Progenitor cell of endocrine pancreas (in vitro differentiated cells): ENCODE measurements around the gene SCN11A. TPM values are rescaled to one million over a fixed set of nuclear protein-coding genes. Genes with fewer than 3 reads are reported as not detected.

Source experiments
- DNase-seq: peaks from one replicate; pipeline ENCODE4 v3.0.0; 2021; ENCODE audit warnings: low spot score; ENCODE audit not compliant: unreplicated experiment
- H3K27ac Mint-ChIP-seq: 2 replicates; pipeline ENCODE4 v1.8.0; 2021; ENCODE audit warnings: mild to moderate bottlenecking, moderate library complexity, mixed read lengths
- H3K27me3 Mint-ChIP-seq: 2 replicates; pipeline ENCODE4 v1.8.0; 2021; ENCODE audit warnings: mixed read lengths
- H3K36me3 Mint-ChIP-seq: 2 replicates; pipeline ENCODE4 v1.8.0; 2022; ENCODE audit warnings: mixed read lengths; ENCODE audit not compliant: insufficient read depth
- H3K4me1 Mint-ChIP-seq: 2 replicates; pipeline ENCODE4 v1.8.0; 2021; ENCODE audit warnings: low read depth, mixed read lengths
- H3K4me3 Mint-ChIP-seq: 2 replicates; pipeline ENCODE4 v1.8.0; 2021; ENCODE audit warnings: low read depth, mild to moderate bottlenecking, moderate library complexity, mixed read lengths
- H3K9me3 Mint-ChIP-seq: 2 replicates; pipeline ENCODE4 v1.8.0; 2021; ENCODE audit warnings: low read depth, mixed read lengths
- total RNA-seq: library from RNA; stranded (reverse); gene quantifications from 2 replicates; pipeline ENCODE4 v1.2.1, GENCODE V29; 2021
- TF ChIP-seq, protein P1 (sequence below): fragments of 200-600 bp; sonication (generic); IDR thresholded peaks from one replicate; pipeline ENCODE4 v1.5.0; 2021; ENCODE audit warnings: antibody characterized with exemption, mild to moderate bottlenecking; ENCODE audit not compliant: unreplicated experiment

SCN11A gene
- total RNA-seq, 1 donor from 2014 or later, result 1.6 TPM

DNA sequence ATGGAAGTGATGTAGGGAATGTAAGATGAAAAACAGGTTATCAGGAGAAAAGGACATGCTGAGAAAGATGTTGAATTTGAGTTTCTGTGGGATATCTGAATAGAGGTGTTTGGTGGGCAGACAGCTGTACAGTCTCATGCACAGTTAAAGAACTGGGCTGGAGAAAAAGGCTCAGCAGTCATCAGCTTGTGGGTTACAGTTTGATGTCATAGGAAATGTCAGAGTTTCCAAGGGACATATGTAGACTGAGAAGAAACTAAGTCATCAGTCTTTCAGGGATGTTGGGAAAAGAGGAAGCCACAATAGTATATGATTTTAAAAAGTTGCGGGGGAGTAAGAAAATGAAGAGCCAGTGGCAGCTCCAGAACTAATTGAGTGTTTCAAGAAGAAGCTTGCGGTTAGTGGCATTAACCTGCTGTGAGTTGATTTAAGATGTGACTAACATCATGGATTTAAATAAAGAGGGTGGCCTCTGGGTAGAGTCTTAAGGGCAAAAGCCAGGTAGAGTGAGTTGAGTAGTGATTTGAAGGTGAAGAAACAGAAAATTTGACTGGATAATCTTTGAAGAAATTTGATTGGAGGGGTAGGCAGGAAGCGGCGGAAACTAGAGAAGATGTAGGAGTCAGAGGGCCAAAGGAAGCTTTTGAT, 31.0 kb upstream of the SCN11A start:
- H3K4me1 Mint-ChIP-seq, result no peaks in the 10 kb centered on the region
- no peaks in the 10 kb centered on the region for H3K9me3 Mint-ChIP-seq
- no peaks in the 10 kb centered on the region for H3K27me3 Mint-ChIP-seq
- H3K27ac Mint-ChIP-seq, result no peak overlapping the region
- H3K36me3 Mint-ChIP-seq, result peaks cover 26% of the 10 kb centered on the region
- no peak for DNase-seq
- no peak overlapping the region for H3K4me3 Mint-ChIP-seq
- TF ChIP-seq, protein P1, sequence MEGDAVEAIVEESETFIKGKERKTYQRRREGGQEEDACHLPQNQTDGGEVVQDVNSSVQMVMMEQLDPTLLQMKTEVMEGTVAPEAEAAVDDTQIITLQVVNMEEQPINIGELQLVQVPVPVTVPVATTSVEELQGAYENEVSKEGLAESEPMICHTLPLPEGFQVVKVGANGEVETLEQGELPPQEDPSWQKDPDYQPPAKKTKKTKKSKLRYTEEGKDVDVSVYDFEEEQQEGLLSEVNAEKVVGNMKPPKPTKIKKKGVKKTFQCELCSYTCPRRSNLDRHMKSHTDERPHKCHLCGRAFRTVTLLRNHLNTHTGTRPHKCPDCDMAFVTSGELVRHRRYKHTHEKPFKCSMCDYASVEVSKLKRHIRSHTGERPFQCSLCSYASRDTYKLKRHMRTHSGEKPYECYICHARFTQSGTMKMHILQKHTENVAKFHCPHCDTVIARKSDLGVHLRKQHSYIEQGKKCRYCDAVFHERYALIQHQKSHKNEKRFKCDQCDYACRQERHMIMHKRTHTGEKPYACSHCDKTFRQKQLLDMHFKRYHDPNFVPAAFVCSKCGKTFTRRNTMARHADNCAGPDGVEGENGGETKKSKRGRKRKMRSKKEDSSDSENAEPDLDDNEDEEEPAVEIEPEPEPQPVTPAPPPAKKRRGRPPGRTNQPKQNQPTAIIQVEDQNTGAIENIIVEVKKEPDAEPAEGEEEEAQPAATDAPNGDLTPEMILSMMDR, result no peak

DNA sequence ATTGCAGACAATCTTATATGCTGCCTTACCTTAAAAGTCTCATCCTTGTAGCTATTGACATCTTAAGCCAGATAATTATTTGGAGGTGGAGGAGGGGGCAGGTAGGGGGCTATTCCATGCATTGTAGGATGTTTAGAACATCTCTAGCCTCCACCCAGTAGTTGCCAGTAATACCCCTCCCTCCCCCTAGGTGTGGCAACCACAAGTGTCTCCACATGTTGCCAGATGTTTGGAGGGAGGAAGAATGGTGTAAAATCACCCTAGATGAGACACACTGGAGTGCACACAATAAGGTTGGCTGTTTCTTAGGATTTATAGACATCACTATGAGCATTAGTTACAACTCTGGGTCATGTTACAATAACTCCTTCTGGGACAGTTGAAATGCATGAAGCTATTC, 28.3 kb upstream of the SCN11A start:
- H3K4me1 Mint-ChIP-seq, result no peaks in the 10 kb centered on the region
- DNase-seq, result no peak
- no peak overlapping the region for H3K27ac Mint-ChIP-seq
- H3K4me3 Mint-ChIP-seq, result no peak overlapping the region
- H3K36me3 Mint-ChIP-seq, result peaks cover 35% of the 10 kb centered on the region
- H3K9me3 Mint-ChIP-seq, result no peaks in the 10 kb centered on the region
- H3K27me3 Mint-ChIP-seq, result no peaks in the 10 kb centered on the region
- TF ChIP-seq, protein P1, result no peak

DNA sequence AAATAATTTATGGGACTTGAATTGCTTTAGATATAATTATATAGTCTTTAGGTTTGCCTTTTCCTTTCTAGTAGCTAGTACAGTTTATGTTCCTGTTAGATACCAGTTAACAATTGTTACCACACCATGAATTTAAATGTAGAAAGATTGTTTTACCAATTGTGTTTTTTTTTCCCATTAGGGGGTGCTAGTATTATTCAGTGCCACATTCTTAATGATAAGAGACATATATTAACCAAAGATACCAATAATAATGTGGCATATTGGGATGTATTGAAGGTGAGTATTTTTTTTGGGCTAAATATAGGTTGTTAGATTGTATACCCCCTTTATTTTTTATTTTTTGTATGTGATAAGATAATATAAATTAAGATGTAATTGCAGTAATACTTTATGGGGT, 27.8 kb upstream of the SCN11A start:
- no peaks in the 10 kb centered on the region for H3K9me3 Mint-ChIP-seq
- DNase-seq, result no peak
- H3K27ac Mint-ChIP-seq, result no peak overlapping the region
- TF ChIP-seq, protein P1, result no peak
- H3K36me3 Mint-ChIP-seq, result peaks cover 37% of the 10 kb centered on the region
- no peak overlapping the region for H3K4me3 Mint-ChIP-seq
- no peaks in the 10 kb centered on the region for H3K27me3 Mint-ChIP-seq
- H3K4me1 Mint-ChIP-seq, result no peaks in the 10 kb centered on the region

DNA sequence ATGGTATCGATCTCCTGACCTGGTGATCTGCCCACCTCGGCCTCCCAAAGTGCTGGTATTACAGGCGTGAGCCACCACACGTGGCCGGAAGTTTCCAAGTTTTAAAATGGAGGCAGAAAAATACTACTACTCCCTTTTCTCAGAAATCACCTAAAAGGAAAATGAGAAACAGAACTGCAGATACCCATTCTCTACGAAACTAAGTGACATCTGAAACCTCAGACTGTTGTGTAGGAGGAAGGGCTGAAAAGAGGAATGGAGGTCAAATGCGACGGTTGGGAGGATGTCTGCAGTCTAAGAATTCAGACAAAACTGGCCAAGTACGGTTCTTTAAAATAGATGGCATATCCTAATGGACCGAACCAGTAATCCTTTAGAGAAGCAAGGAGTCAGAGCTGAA, 24.2 kb upstream of the SCN11A start:
- no peaks in the 10 kb centered on the region for H3K4me1 Mint-ChIP-seq
- TF ChIP-seq, protein P1, result no peak
- no peak overlapping the region for H3K27ac Mint-ChIP-seq
- no peak for DNase-seq
- peaks cover 27% of the 10 kb centered on the region for H3K36me3 Mint-ChIP-seq
- no peaks in the 10 kb centered on the region for H3K9me3 Mint-ChIP-seq
- no peak overlapping the region for H3K4me3 Mint-ChIP-seq
- H3K27me3 Mint-ChIP-seq, result no peaks in the 10 kb centered on the region

DNA sequence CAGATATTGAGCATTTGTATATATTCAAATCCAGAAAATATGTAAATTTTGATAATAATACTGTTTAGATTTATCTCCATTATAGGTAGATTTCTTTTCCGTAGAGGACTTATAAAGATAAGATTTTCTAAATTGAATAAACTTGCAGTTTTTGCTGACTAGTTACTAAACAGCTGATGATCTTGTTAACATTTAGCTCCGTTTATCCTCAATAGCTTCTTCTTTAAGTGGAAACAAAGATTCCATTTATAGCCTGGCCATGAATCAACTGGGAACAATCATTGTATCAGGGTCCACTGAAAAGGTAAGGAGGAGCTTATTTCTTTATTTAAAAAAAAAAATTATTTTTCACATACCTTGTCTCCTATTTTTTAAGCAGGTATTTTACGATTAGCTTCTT, 16.8 kb upstream of the SCN11A start:
- Mint-ChIP-seq H3K36me3 (peaks cover 10% of the 10 kb centered on the region), H3K27ac (no peak overlapping the region), H3K4me3 (no peak overlapping the region), H3K9me3 (no peaks in the 10 kb centered on the region), H3K4me1 (peaks cover 6% of the 10 kb centered on the region), H3K27me3 (no peaks in the 10 kb centered on the region)
- DNase-seq, result no peak
- TF ChIP-seq, protein P1, result no peak
